HK-2 (cell line): Measurements from ENCODE around the gene C7orf57.

Source experiments
- DNase-seq: peaks from one replicate; pipeline ENCODE4 v3.0.0-alpha.2; 2018; ENCODE audit not compliant: unreplicated experiment

C7orf57 gene

DNA sequence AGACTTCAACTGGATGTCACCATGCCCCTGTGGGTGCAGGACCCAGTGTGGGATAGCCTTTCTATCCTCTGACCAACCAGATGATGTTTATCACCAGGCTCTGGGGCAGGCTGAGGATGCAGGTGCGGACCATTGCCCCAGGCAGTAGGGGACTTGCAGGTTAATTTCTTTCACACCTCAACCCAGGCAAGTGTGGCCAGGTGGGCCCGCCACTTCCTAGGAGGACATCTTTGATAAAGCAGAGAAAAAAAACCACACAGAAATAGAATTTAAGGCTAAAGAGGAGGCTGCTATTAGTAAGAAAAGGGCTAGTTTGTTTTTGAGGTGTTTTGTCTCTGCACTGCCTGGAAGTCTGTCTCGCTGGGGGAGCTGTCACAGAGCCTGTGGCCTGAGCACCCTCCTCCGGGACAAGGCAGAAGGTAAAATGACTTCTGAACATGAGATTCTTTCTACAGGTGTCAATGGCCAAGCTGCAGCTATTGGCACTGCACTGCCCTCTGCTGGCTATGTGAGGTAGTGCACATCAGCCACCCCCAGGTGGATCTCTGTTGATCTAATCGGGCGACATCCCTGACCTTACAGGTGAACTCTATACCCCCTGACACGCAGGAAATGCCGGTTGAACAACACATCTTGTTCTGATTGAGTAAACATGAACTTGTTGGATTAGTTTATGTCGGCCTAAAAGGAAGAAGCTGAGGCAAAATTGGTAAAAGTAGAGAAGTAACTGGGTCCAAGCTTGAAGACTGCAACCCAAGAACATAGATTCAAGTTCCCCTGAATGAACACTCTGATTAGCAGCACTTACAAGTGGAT, 74.7 kb downstream of the C7orf57 start:
- peak; percentile 85 for DNase-seq

DNA sequence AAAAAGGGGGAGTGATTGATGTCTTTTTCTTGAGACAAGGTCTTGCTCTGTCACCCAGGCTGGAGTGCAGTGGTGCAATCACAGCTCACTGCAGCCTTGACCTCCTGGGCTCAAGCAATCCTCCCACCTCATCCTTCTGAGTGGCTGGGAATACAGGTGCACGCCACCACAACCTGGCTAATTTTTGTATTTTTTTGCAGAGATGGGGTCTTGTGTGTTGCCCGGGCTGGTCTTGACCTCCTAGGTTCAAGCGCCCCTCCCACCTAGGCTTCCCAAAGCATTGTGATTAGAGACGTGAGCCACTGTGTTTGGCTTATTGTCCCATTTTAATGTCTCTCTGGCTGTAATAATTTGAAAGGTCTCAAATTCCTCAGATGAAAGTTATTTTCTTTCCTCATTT, 75.5 kb downstream of the C7orf57 start:
- DNase-seq = no peak
